Measurements from ENCODE around the gene CRYBA2.

CRYBA2 gene

GRCh38 chr2:218960309-218961165, 32.7 kb downstream of the CRYBA2 start:
- TF ChIP-seq, protein P1, sequence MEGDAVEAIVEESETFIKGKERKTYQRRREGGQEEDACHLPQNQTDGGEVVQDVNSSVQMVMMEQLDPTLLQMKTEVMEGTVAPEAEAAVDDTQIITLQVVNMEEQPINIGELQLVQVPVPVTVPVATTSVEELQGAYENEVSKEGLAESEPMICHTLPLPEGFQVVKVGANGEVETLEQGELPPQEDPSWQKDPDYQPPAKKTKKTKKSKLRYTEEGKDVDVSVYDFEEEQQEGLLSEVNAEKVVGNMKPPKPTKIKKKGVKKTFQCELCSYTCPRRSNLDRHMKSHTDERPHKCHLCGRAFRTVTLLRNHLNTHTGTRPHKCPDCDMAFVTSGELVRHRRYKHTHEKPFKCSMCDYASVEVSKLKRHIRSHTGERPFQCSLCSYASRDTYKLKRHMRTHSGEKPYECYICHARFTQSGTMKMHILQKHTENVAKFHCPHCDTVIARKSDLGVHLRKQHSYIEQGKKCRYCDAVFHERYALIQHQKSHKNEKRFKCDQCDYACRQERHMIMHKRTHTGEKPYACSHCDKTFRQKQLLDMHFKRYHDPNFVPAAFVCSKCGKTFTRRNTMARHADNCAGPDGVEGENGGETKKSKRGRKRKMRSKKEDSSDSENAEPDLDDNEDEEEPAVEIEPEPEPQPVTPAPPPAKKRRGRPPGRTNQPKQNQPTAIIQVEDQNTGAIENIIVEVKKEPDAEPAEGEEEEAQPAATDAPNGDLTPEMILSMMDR (conservative IDR thresholded peaks at IDR 0.05; ENCODE audit: low read length), result no peak
- H3K4me3 ChIP-seq (ENCODE audit: low read length), result no peak overlapping the region
- DNase-seq (ENCODE audit: low read depth), result no peak

DNA sequence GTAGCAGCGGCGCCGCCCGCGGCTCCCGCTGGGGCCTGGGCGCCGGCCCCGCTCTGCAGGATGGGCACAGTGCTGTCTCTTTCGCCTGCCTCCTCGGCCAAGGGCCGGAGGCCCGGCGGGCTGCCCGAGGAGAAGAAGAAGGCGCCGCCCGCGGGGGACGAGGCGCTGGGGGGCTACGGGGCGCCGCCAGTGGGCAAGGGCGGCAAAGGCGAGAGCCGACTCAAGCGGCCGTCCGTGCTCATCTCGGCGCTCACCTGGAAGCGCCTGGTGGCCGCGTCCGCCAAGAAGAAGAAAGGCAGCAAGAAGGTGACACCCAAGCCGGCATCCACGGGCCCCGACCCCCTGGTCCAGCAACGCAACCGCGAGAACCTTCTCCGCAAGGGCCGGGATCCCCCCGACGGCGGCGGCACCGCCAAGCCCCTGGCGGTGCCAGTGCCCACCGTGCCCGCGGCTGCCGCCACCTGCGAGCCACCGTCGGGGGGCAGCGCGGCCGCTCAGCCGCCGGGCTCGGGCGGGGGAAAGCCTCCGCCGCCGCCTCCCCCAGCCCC, 33.4 kb downstream of the CRYBA2 start:
- DNase-seq (ENCODE audit: low read depth), result no peak
- H3K4me3 ChIP-seq (ENCODE audit: low read length), result no peak overlapping the region
- TF ChIP-seq, protein P1 (conservative IDR thresholded peaks at IDR 0.05; ENCODE audit: low read length), result no peak

DNA sequence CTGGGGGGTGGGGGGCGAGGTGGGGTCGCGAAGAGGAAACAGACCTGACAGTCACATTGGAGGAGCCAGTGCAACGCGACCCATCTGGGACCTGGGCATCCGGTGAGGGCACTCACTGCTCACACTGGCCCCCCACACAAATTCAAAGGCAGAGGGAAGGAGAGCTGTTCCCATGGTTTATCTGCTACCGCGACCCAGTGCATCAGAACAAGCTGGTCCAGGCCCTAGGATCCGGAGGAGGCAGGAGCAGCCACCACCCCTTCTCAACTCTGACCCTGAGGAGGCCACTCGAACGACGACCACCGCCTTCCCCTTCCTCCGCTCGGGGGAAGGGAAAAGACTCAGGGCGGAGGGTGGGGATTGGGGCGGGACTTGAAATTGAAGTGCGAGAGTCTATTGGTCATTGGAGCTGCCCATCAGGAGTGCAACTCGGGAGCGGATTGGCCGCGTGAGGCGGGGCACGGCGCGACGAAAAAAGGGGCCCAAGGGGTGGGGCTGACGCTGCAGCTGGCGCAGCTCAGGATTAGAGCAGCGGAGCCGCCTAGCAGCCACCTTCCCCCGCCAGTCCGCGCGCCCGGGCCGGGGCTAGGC, 34.0 kb downstream of the CRYBA2 start, which contains the start of gene CDK5R2:
Gene CDK5R2 (plus strand): TSS at position 526 of the 591 bp plus-strand sequence. CDS start 155 bp downstream, outside the sequence.
- DNase-seq (ENCODE audit: low read depth), result peak; percentile 61
- peak within 1 kb of the TSS; percentile 36 for H3K4me3 ChIP-seq (ENCODE audit: low read length)
- TF ChIP-seq, protein P1 (conservative IDR thresholded peaks at IDR 0.05; ENCODE audit: low read length), result no peak

GRCh38 chr2:218958276-218958675, 34.9 kb downstream of the CRYBA2 start:
- no peak overlapping the region for H3K4me3 ChIP-seq (ENCODE audit: low read length)
- DNase-seq (ENCODE audit: low read depth), result no peak
- TF ChIP-seq, protein P1 (conservative IDR thresholded peaks at IDR 0.05; ENCODE audit: low read length), result no peak

GRCh38 chr2:218957671-218958070, 35.6 kb downstream of the CRYBA2 start:
- no peak for DNase-seq (ENCODE audit: low read depth)
- no peak overlapping the region for H3K4me3 ChIP-seq (ENCODE audit: low read length)
- TF ChIP-seq, protein P1 (conservative IDR thresholded peaks at IDR 0.05; ENCODE audit: low read length), result no peak

DNA sequence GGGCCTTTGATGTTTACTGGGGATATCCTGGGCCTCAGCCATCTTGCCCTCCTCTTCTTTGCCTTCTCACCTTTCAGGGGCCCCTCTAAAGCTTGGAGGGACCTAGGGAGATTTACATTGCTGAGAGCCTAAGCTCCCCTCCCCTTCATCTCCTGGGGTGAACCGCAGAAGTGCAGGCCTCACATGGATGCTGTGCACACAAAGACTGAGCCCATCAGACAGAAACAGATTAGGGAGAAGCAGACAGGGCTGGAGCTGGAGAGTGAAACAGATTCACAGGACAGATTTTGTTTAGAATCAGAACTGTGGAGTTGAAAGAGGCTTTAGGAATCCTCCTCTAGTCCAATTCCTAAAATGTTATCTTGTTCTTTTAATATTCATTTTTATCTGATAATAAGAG, 37.2 kb downstream of the CRYBA2 start:
- no peak for DNase-seq (ENCODE audit: low read depth)
- TF ChIP-seq, protein P1 (conservative IDR thresholded peaks at IDR 0.05; ENCODE audit: low read length), result no peak
- H3K4me3 ChIP-seq (ENCODE audit: low read length), result no peak overlapping the region
